ENCODE data around the gene HLF. TPM values are rescaled to one million over a fixed set of nuclear protein-coding genes. Genes with fewer than 3 reads are reported as not detected.

Gene HLF
- total and polyA plus RNA-seq, 10 of the 15 experiments (the other 5 are each of a cell fraction or from before 2014, with no cell fraction given) = 0.01 to 0.33 (median 0.20) TPM; not detected in 3

DNA sequence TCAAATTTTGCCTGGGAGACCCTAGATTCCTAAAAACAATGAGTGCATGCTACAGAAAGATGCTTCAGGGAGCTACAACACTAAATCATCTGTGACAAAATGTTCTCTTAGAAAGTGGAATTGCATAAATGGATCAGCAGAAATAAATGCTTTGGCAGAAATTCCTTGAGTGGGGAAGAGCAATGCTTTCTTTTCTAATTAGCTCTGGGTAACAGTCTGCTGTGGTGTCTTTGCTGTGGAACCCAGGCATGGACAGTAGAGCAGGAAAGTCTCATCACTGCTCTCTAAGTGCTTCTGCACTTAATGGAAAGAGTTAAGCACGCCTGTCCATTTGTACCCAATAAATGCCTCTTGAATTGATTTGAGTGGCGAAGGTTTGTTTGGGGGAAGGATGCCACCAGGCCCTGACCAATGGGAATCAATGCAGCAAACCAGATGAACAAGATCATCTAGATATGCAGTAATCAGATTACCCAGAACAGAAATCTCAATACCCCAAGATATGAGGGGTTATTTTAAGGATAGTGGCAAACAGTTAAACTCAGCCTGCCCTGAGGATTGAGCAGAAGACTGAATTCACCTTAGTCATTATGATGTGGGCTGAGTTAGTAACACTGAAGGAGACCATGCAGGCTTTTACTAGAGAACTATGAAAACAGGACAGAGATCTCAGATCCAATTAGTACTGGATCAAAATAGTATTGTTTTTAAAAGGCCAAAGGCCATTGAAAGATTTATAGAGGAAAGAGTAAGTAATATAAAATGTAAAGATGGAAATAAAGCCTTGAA, 13.6 kb downstream of the HLF start:
- 12% methylated on average over 2 of the region's 2 CpGs for WGBS (ENCODE audit: insufficient coverage, insufficient replicate concordance, low lambda C conversion rate, missing lambda C conversion rate)
- no peak overlapping the region for H3K27ac ChIP-seq (ENCODE audit: control insufficient read depth, insufficient read depth)
- in situ Hi-C loops (cut with MboI) (no loop called here), intact Hi-C loops (cut with micrococcal nuclease; ENCODE audit: unreplicated experiment) (no loop called here)
- RAD21 ChIA-PET (ENCODE audit: unreplicated experiment) = interaction anchor here (0.6 kb wide), 1 partner anchor 329 kb away, joined by 3 read pairs; no protein-coding TSS in a partner anchor
- H4K20me1 ChIP-seq (ENCODE audit: control insufficient read depth, insufficient read depth) = no peaks in the 10 kb centered on the region
- no peak overlapping the region for H3K4me3 ChIP-seq
- no peak overlapping the region for H2AFZ ChIP-seq (ENCODE audit: control insufficient read depth, low read depth, low read length)
- H3K4me2 ChIP-seq (ENCODE audit: control insufficient read depth, insufficient read depth) = no peak overlapping the region
- no peak overlapping the region for H3K9ac ChIP-seq (ENCODE audit: control insufficient read depth, insufficient read depth, low read length)
- BruUV-seq (replicated peaks) = no TSS peak
- H3K79me2 ChIP-seq (ENCODE audit: control insufficient read depth, insufficient read depth, low read length) = no peaks in the 10 kb centered on the region
- FAIRE-seq (no peak), DNase-seq (ENCODE audit: low read depth, low spot score) (no peak), ATAC-seq (no peak)
- TF ChIP-seq IRF5 (IDR thresholded peaks at IDR 0.05; ENCODE audit: borderline replicate concordance) (no peak), SMC3 (IDR thresholded peaks at IDR 0.05; ENCODE audit: borderline replicate concordance, low read length) (no peak), RBBP5 (conservative IDR thresholded peaks at IDR 0.05) (no peak), BCL11A (IDR thresholded peaks at IDR 0.05; ENCODE audit: low read depth, low read length) (no peak)
- TF ChIP-seq, protein P1, sequence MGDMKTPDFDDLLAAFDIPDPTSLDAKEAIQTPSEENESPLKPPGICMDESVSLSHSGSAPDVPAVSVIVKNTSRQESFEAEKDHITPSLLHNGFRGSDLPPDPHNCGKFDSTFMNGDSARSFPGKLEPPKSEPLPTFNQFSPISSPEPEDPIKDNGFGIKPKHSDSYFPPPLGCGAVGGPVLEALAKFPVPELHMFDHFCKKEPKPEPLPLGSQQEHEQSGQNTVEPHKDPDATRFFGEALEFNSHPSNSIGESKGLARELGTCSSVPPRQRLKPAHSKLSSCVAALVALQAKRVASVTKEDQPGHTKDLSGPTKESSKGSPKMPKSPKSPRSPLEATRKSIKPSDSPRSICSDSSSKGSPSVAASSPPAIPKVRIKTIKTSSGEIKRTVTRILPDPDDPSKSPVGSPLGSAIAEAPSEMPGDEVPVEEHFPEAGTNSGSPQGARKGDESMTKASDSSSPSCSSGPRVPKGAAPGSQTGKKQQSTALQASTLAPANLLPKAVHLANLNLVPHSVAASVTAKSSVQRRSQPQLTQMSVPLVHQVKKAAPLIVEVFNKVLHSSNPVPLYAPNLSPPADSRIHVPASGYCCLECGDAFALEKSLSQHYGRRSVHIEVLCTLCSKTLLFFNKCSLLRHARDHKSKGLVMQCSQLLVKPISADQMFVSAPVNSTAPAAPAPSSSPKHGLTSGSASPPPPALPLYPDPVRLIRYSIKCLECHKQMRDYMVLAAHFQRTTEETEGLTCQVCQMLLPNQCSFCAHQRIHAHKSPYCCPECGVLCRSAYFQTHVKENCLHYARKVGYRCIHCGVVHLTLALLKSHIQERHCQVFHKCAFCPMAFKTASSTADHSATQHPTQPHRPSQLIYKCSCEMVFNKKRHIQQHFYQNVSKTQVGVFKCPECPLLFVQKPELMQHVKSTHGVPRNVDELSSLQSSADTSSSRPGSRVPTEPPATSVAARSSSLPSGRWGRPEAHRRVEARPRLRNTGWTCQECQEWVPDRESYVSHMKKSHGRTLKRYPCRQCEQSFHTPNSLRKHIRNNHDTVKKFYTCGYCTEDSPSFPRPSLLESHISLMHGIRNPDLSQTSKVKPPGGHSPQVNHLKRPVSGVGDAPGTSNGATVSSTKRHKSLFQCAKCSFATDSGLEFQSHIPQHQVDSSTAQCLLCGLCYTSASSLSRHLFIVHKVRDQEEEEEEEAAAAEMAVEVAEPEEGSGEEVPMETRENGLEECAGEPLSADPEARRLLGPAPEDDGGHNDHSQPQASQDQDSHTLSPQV (IDR thresholded peaks at IDR 0.05) = no peak
- POLR2A ChIA-PET = no interaction called here
- no peaks in the 10 kb centered on the region for H3K27me3 ChIP-seq (replicated peaks in 1 of 2; ENCODE audit: control insufficient read depth in 2 of 2, insufficient read depth in 2 of 2, low read length in 1 of 2)
- SMC1A ChIA-PET (ENCODE audit: uncharacterized antibody, unreplicated experiment) = interaction anchor here (2.0 kb wide), 1 partner anchor 324 kb away, joined by 4 read pairs; no protein-coding TSS in a partner anchor
- CTCF ChIA-PET = interaction anchor here (1.1 kb wide), 1 partner anchor 286 kb away, joined by 3 read pairs; no protein-coding TSS in a partner anchor
- no peaks in the 10 kb centered on the region for H3K9me3 ChIP-seq (replicated peaks; ENCODE audit: control insufficient read depth, insufficient read depth, low read length)
- H3K4me1 ChIP-seq (ENCODE audit: control insufficient read depth, insufficient read depth, low read length) = no peaks in the 10 kb centered on the region
- H3K36me3 ChIP-seq (ENCODE audit: control insufficient read depth in 2 of 2, insufficient read depth in 2 of 2, low read length in 1 of 2) = no peaks in the 10 kb centered on the region

All from GM12878 (cell line).